MM.1S (cell line): ENCODE data around the gene CA9.

Source experiments
- CTCF ChIP-seq: fragments of 300-600 bp; sonication (generic); IDR thresholded peaks from 2 replicates; pipeline ENCODE4 v1.5.1; 2016; ENCODE audit warnings: antibody characterized with exemption, low read length, mixed read lengths
- EZH2 ChIP-seq: fragments of 300-600 bp; sonication (generic); optimal IDR thresholded peaks from 2 replicates; pipeline ENCODE3; 2017; ENCODE audit warnings: low read depth, mild to moderate bottlenecking, antibody characterized with exemption, low read length, mixed read lengths

- TF ChIP-seq CTCF (no peak), EZH2 (no peak)
Measured at GRCh38 chr9:35658968-35659220, 14.8 kb upstream of the CA9 start.
